A549 (cell line): ENCODE results near the gene SLC28A1. TPM values are rescaled to one million over a fixed set of nuclear protein-coding genes. Genes with fewer than 3 reads are reported as not detected.

ENCODE experiments used
- ATAC-seq, 2 experiments: fragments of 200-7000 bp in 1 of 2; fragments of >200 bp in 1 of 2; cut with Nextera tagmentation in 1 of 2; cut with Tn5 transposase in 1 of 2; 3 replicates each; pipeline versions ENCODE4 v1.8.0 to v1.9.1; 2018 to 2020; ENCODE audit warnings: mild to moderate bottlenecking in 1 of 2, moderate library complexity in 1 of 2
- CTCF ChIA-PET: fragments of 300-600 bp; sonication (Branson Sonifier 250); formaldehyde crosslinking; extraction: SDS; loops from one replicate; lab custom pipeline; 2021; ENCODE audit warnings: antibody characterized with exemption, inconsistent platforms; lab: Yijun Ruan, JAX
- POLR2A ChIA-PET: fragments of 350-600 bp; formaldehyde crosslinking; extraction: SDS; loops from one replicate; lab custom pipeline; 2021; ENCODE audit warnings: antibody characterized with exemption, inconsistent platforms; lab: Yijun Ruan, JAX
- DNase-seq, 2 experiments: peaks; one replicate each; pipeline versions ENCODE4 v3.0.0 to v3.0.0-alpha.2; 2011 to 2016; ENCODE audit warnings: low read depth in 1 of 2, low spot score in 1 of 2
- FAIRE-seq: peaks from 2 replicates; lab custom pipeline; 2011; peaks lifted over from hg19 to GRCh38; lab: Jason Lieb, UNC
- H3K27ac ChIP-seq, 2 experiments: fragments of >200 bp; sonication (Bioruptor Twin); formaldehyde crosslinking; 3 replicates each; pipeline ENCODE4 v1.5.1; 2016 to 2017
- H3K4me1 ChIP-seq: fragments of >200 bp; sonication (Bioruptor Twin); formaldehyde crosslinking; 3 replicates; pipeline ENCODE4 v1.6.1; 2016
- H3K4me2 ChIP-seq: fragments of >200 bp; sonication (Bioruptor Twin); formaldehyde crosslinking; 3 replicates; pipeline ENCODE4 v1.6.1; 2016
- H3K4me3 ChIP-seq: fragments of >200 bp; sonication (Bioruptor Twin); formaldehyde crosslinking; 3 replicates; pipeline ENCODE4 v1.5.1; 2016
- H3K9me3 ChIP-seq: fragments of >200 bp; sonication (Bioruptor Twin); formaldehyde crosslinking; 3 replicates; pipeline ENCODE4 v1.6.1; 2016
- BCL3 ChIP-seq: fragments of >200 bp; sonication (Bioruptor Twin); formaldehyde crosslinking; IDR thresholded peaks from 3 replicates; pipeline ENCODE4 v1.6.1; 2016
- CBX2 ChIP-seq: fragments of 200-600 bp; sonication (generic); IDR thresholded peaks from 2 replicates; pipeline ENCODE4 v1.6.1; 2016; ENCODE audit warnings: low read depth, mild to moderate bottlenecking, borderline replicate concordance
- CEBPB ChIP-seq, 2 experiments: fragments of >200 bp in 1 of 2; sonication (Bioruptor Twin) in 1 of 2; formaldehyde crosslinking in 1 of 2; IDR thresholded peaks; 2 replicates each; pipeline ENCODE4 v1.6.1; 2012 to 2016
- CHD2 ChIP-seq: fragments of 150-350 bp; IDR thresholded peaks from 2 replicates; pipeline ENCODE4 v1.6.1; 2014; ENCODE audit warnings: low read length; ENCODE audit not compliant: partially characterized antibody
- CHD4 ChIP-seq: fragments of 200-600 bp; sonication (generic); IDR thresholded peaks from 2 replicates; pipeline ENCODE4 v1.6.1; 2016; ENCODE audit warnings: antibody characterized with exemption, mild to moderate bottlenecking, borderline replicate concordance
- ELK1 ChIP-seq: fragments of 150-350 bp; IDR thresholded peaks from 2 replicates; pipeline ENCODE4 v1.6.1; 2014; ENCODE audit warnings: low read depth, mild to moderate bottlenecking, low read length
- EP300 ChIP-seq, 2 experiments: fragments of >200 bp; sonication (Bioruptor Twin); formaldehyde crosslinking; IDR thresholded peaks; 2 replicates in 1 of 2; 3 replicates in 1 of 2; pipeline ENCODE4 v1.6.1; 2016 to 2017
- GATA3 ChIP-seq: IDR thresholded peaks from 2 replicates; pipeline ENCODE4 v1.6.1; 2012; ENCODE audit warnings: borderline replicate concordance
- HOXA7 ChIP-seq: fragments of 250-450 bp; sonication (Bioruptor Pico); IDR thresholded peaks from 2 replicates; pipeline ENCODE4 v1.5.0; 2020; ENCODE audit warnings: mild to moderate bottlenecking, moderate library complexity
- HOXB5 ChIP-seq: fragments of 250-450 bp; sonication (Bioruptor Pico); IDR thresholded peaks from 2 replicates; pipeline ENCODE4 v1.5.0; 2020; ENCODE audit warnings: mild to moderate bottlenecking, moderate library complexity
- KDM5A ChIP-seq: fragments of 200-600 bp; sonication (generic); IDR thresholded peaks from 2 replicates; pipeline ENCODE4 v1.6.1; 2016; ENCODE audit warnings: antibody characterized with exemption, mild to moderate bottlenecking
- NFE2L2 ChIP-seq: fragments of 150-350 bp; conservative IDR thresholded peaks from 2 replicates; pipeline ENCODE4 v1.6.1; 2014; ENCODE audit warnings: low read length
- PBX3 ChIP-seq: IDR thresholded peaks from 2 replicates; pipeline ENCODE4 v1.6.1; 2012
- RAD21 ChIP-seq, 2 experiments: fragments of >200 bp in 1 of 2; sonication (Bioruptor Twin) in 1 of 2; formaldehyde crosslinking in 1 of 2; IDR thresholded peaks in 1 of 2; conservative IDR thresholded peaks in 1 of 2; 2 replicates in 1 of 2; 3 replicates in 1 of 2; pipeline ENCODE4 v1.6.1; 2012 to 2018; ENCODE audit warnings: inconsistent platforms in 1 of 2
- RARB ChIP-seq: fragments of 250-450 bp; sonication (Bioruptor Pico); IDR thresholded peaks from 2 replicates; pipeline ENCODE4 v1.8.0; 2021; ENCODE audit warnings: mild to moderate bottlenecking, moderate library complexity
- RCOR1 ChIP-seq: fragments of 150-350 bp; IDR thresholded peaks from 2 replicates; pipeline ENCODE4 v1.6.1; 2014; ENCODE audit warnings: antibody characterized with exemption, low read length, low read depth
- REST ChIP-seq: fragments of 200-600 bp; sonication (generic); IDR thresholded peaks from 2 replicates; pipeline ENCODE4 v1.6.1; 2016; ENCODE audit warnings: antibody characterized with exemption, mild to moderate bottlenecking, moderate library complexity
- RFX5 ChIP-seq: fragments of 450-650 bp; IDR thresholded peaks from 2 replicates; pipeline ENCODE4 v1.7.1; 2014; ENCODE audit warnings: antibody characterized with exemption, mild to moderate bottlenecking, moderate library complexity
- SREBF2 ChIP-seq: fragments of 450-650 bp; IDR thresholded peaks from 2 replicates; pipeline ENCODE4 v1.6.1; 2014; ENCODE audit warnings: mild to moderate bottlenecking, moderate library complexity
- TFCP2L1 ChIP-seq: fragments of 250-450 bp; sonication (Bioruptor Pico); IDR thresholded peaks from 2 replicates; pipeline ENCODE4 v1.5.0; 2021; ENCODE audit warnings: mild to moderate bottlenecking
- TP53 ChIP-seq: fragments of 250-450 bp; sonication (Bioruptor Pico); IDR thresholded peaks from 2 replicates; pipeline ENCODE4 v1.5.0; 2021; ENCODE audit warnings: mild to moderate bottlenecking, moderate library complexity
- USF2 ChIP-seq: fragments of 450-650 bp; IDR thresholded peaks from 2 replicates; pipeline ENCODE4 v1.6.1; 2014; ENCODE audit warnings: antibody characterized with exemption
- ZSCAN20 ChIP-seq: fragments of 250-450 bp; sonication (Bioruptor Pico); IDR thresholded peaks from 2 replicates; pipeline ENCODE4 v1.8.0; 2022; ENCODE audit warnings: mild to moderate bottlenecking, moderate library complexity
- WGBS: methylation state at CpG from one replicate; pipeline ENCODE4 v1.1.6; 2017; ENCODE audit errors: missing lambda C conversion rate; 5-methylcytosine and 5-hydroxymethylcytosine counted together
- polyA plus RNA-seq, 4 experiments: library from polyadenylated mRNA; depleted of rRNA in 3 of 4; stranded (reverse); fragments of >200 nt; fragmentation: RNase III in 1 of 4; extraction: RNeasy Plus Mini Kit Qiagen cat#74134 plus additional on column Dnase treatment in 1 of 4; gene quantifications; 2 replicates in 3 of 4; 3 replicates in 1 of 4; pipeline ENCODE4 v1.2.3, GENCODE V29; 2011 to 2017

SLC28A1 gene
- polyA plus RNA-seq, 2 of the 4 experiments (the other 2 are of a cell fraction), result 0.06 to 0.13 TPM

- ATAC-seq, result peak in 1 of 2 experiments; percentile 21; a peak in 1 of 6 replicates
- TF ChIP-seq PBX3 (no peak), CHD4 (no peak), CHD2 (no peak), ELK1 (no peak), REST (no peak), TP53 (CRISPR knock-in tag) (no peak), RFX5 (no peak), RCOR1 (no peak), RAD21 (conservative IDR thresholded peaks at IDR 0.05 in 1 of 2, IDR thresholded peaks at IDR 0.05 in 1 of 2) (no peak), HOXB5 (CRISPR knock-in tag) (no peak), HOXA7 (no peak)
- DNase-seq, result no peak
- Histone ChIP-seq H3K27ac (peak overlapping the region in 1 of 2 experiments; percentile 30; a peak in 2 of 6 replicates), H3K4me2 (no peak overlapping the region), H3K9me3 (peaks cover 22% of the 10 kb centered on the region), H3K4me1 (peaks cover under 1% of the 10 kb centered on the region; the same call in 2 of the 3 replicates), H3K4me3 (no peak overlapping the region)
- CTCF ChIA-PET, result interaction anchor here (1.0 to 5.1 kb wide), 5 partner anchors 13 to 373 kb away, joined by 3 to 42 read pairs (median 4); partner anchors contain the start of gene PDE8A
- no peak for FAIRE-seq
- POLR2A ChIA-PET, result no interaction called here
- whole genome bisulfite sequencing, result 82% methylated on average over 3 of the region's 3 CpGs
Observed at GRCh38 chr15:84961114-84961452, 76.6 kb downstream of the SLC28A1 start.

DNA sequence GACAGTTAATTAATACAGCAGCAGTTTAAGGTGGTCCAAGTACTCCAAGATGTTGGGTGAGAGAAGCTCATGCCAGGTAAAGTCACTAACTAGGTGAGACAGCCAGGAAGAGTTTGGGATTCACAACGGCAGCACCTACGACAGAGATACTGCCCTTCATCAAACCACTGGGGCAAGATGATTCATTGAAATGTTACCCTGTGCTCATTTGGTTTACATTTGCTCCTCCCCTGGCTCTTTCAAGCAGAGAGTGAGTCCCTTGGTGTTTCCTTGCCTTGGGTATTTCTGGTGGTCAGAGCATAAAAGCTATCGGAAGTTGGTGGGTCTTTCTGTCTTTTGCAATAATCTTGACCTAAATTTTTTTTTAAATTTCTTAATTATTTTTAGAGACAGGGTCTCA lies 77.2 kb downstream of the SLC28A1 start:
- H3K27ac ChIP-seq, result no peak overlapping the region
- H3K9me3 ChIP-seq, result peaks cover 26% of the 10 kb centered on the region
- 83% methylated on average over 3 of the region's 3 CpGs for WGBS
- H3K4me3 ChIP-seq, result no peak overlapping the region
- no peak for ATAC-seq
- H3K4me2 ChIP-seq, result no peak overlapping the region
- TF ChIP-seq TFCP2L1 (CRISPR knock-in tag) (no peak), CEBPB (IDR thresholded peaks at IDR 0.05) (no peak), EP300 (IDR thresholded peaks at IDR 0.05) (no peak), SREBF2 (no peak), HOXB5 (CRISPR knock-in tag) (no peak), CBX2 (no peak), USF2 (no peak), KDM5A (no peak), RARB (no peak), RFX5 (no peak), NFE2L2 (no peak), ZSCAN20 (no peak), GATA3 (no peak), BCL3 (no peak)
- H3K4me1 ChIP-seq, result no peaks in the 10 kb centered on the region
- POLR2A ChIA-PET, result no interaction called here
- DNase-seq, result no peak
- CTCF ChIA-PET, result interaction anchor here (1.0 to 2.7 kb wide), 5 partner anchors 10 to 374 kb away, joined by 3 to 8 read pairs (median 4); partner anchors contain the start of gene PDE8A
- no peak for FAIRE-seq
